Motor neuron (in vitro differentiated cells): ENCODE measurements around the gene PM20D2. TPM values are rescaled to one million over a fixed set of nuclear protein-coding genes. Genes with fewer than 3 reads are reported as not detected.
A peak's percentile ranks its signal among the peaks of the same experiment; 100 is the strongest.

Source experiments
- ATAC-seq, 8 experiments: fragments of 200-7000 bp; cut with Tn5 transposase; replicated peaks in 6 of 8; 2 replicates each; pipeline ENCODE4 v1.8.0; 2021; ENCODE audit warnings: mild to moderate bottlenecking in 8 of 8, moderate library complexity in 8 of 8
- H3K27ac ChIP-seq, 2 donors: fragments of 250-450 bp; sonication (Bioruptor Pico); 2 replicates each; pipeline ENCODE4 v1.9.0; 2021; ENCODE audit warnings: antibody characterized with exemption in 2 of 2, mild to moderate bottlenecking in 2 of 2, moderate library complexity in 1 of 2
- H3K4me1 ChIP-seq, 2 donors: fragments of 250-450 bp; sonication (Bioruptor Pico); replicated peaks in 1 of 2; 2 replicates each; pipeline ENCODE4 v1.6.1; 2021; ENCODE audit warnings: antibody characterized with exemption in 2 of 2, mild to moderate bottlenecking in 2 of 2, moderate library complexity in 1 of 2
- H3K4me3 ChIP-seq, 5 donors: fragments of 250-450 bp; sonication (Bioruptor Pico); 2 replicates each; pipeline ENCODE4 v1.9.0; 2021; ENCODE audit warnings: antibody characterized with exemption in 5 of 5, mild to moderate bottlenecking in 5 of 5, moderate library complexity in 4 of 5
- WGBS, 10 experiments: fragments of 450-650 bp; shearing (Covaris generic); methylation state at CpG; one replicate each; pipeline ENCODE4 v1.0.0; 2022; 5-methylcytosine and 5-hydroxymethylcytosine counted together
- in situ Hi-C, 9 experiments: fragments of 400-800 bp; cut with MboI; loops; one replicate each; pipeline ENCODE4 v1.15.0; 2021; ENCODE audit warnings: low sequenced_read_pairs in 9 of 9, low pct_unique_long_range_greater_than_20kb in 2 of 9; ENCODE audit not compliant: unreplicated experiment in 9 of 9
- total RNA-seq, 8 experiments: library from RNA; unstranded; fragments of 300-600 nt; gene quantifications; 2 replicates each; pipeline versions ENCODE4 v1.2.3 to v1.2.4, GENCODE V29; 2022

PM20D2 gene
- total RNA-seq, 8 experiments from 2014 or later, result 1.9 to 12.3 (median 6.7) TPM

- Histone ChIP-seq H3K27ac (no peak overlapping the region), H3K4me3 (no peak overlapping the region), H3K4me1 (peaks cover 0 to 20% of the 10 kb centered on the region in 2 donors)
- in situ Hi-C loops, result no loop called here
- 0 to 100% (median 87%) methylated on average over 1 of the region's 1 CpG for WGBS, 10 experiments
- no peak for ATAC-seq
These were observed 48.7 kb downstream of the PM20D2 start for GRCh38 chr6:89194559-89194958.

GRCh38 chr6:89197141-89197540 lies 51.3 kb downstream of the PM20D2 start:
- H3K4me1 ChIP-seq, result no peaks in the 10 kb centered on the region
- no peak overlapping the region for H3K27ac ChIP-seq
- no peak overlapping the region for H3K4me3 ChIP-seq
- no peak for ATAC-seq
- in situ Hi-C loops, result no loop called here
- 0 to 80% (median 54%) methylated on average over 1 to 4 of the region's 4 CpGs for WGBS, 10 experiments

- Histone ChIP-seq H3K4me1 (no peaks in the 10 kb centered on the region), H3K27ac (no peak overlapping the region), H3K4me3 (no peak overlapping the region)
- ATAC-seq, result no peak
- in situ Hi-C loops, result no loop called here
- 100% methylated on average over 2 of the region's 7 CpGs; no CpG with 5 or more reads in 9 of the 10 experiments for WGBS, 10 experiments
These were observed 52.4 kb downstream of the PM20D2 start for GRCh38 chr6:89198235-89198634.

GRCh38 chr6:89199579-89199978 lies 53.7 kb downstream of the PM20D2 start:
- Histone ChIP-seq H3K27ac (no peak overlapping the region), H3K4me3 (no peak overlapping the region), H3K4me1 (no peaks in the 10 kb centered on the region)
- WGBS, 10 experiments, result 10 to 100% (median 43%) methylated on average over 1 to 2 of the region's 2 CpGs; no CpG with 5 or more reads in 3 of the 10 experiments
- in situ Hi-C loops, result no loop called here
- peak in 2 of 8 experiments; percentile 99 for ATAC-seq

GRCh38 chr6:89200706-89201215 lies 54.9 kb downstream of the PM20D2 start:
- in situ Hi-C loops, result no loop called here
- ATAC-seq, result no peak
- no peaks in the 10 kb centered on the region for H3K4me1 ChIP-seq
- WGBS, 10 experiments, result 50 to 94% (median 75%) methylated on average over 1 to 6 of the region's 7 CpGs; no CpG with 5 or more reads in 2 of the 10 experiments
- H3K4me3 ChIP-seq, result no peak overlapping the region
- H3K27ac ChIP-seq, result no peak overlapping the region

GRCh38 chr6:89204096-89204495 lies 58.2 kb downstream of the PM20D2 start:
- in situ Hi-C loops, result no loop called here
- no peak overlapping the region for H3K4me3 ChIP-seq
- WGBS, 10 experiments, result 33 to 96% (median 70%) methylated on average over 1 to 10 of the region's 11 CpGs; no CpG with 5 or more reads in 3 of the 10 experiments
- H3K27ac ChIP-seq, result no peak overlapping the region
- H3K4me1 ChIP-seq, result peaks cover 0 to 2% of the 10 kb centered on the region in 2 donors
- no peak for ATAC-seq

GRCh38 chr6:89205819-89206218 lies 60.0 kb downstream of the PM20D2 start:
- Histone ChIP-seq H3K4me1 (peaks cover 6 to 9% of the 10 kb centered on the region in 2 donors), H3K27ac (no peak overlapping the region), H3K4me3 (no peak overlapping the region)
- 0 to 83% (median 25%) methylated on average over 1 of the region's 4 CpGs; no CpG with 5 or more reads in 7 of the 10 experiments for WGBS, 10 experiments
- peak in 3 of 8 experiments; percentile 47 to 93 (median 92) for ATAC-seq
- in situ Hi-C loops, result no loop called here

DNA sequence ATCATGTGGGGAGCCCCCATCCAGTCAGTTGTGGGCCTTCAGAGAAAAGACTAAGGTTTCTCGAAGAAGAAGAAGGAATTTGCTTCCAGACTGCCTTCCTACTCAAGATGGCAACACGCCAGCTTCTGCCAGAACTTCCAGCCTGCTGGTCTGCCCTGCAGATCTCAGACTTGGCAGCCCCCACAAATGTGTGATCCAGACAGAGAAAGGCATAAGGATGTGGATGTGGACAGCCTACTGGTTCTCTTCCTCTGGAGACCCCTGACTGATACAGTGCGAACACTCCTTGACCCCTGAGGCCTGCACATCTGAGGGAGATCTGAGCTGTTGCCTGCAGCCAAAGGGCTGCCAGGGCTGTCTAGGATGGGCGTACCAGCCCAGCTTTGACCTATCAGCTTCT lies 62.7 kb downstream of the PM20D2 start:
- in situ Hi-C loops, result no loop called here
- H3K4me3 ChIP-seq, result no peak overlapping the region
- no peak for ATAC-seq
- WGBS, 10 experiments, result 100% methylated on average over 1 to 2 of the region's 4 CpGs; no CpG with 5 or more reads in 6 of the 10 experiments
- H3K4me1 ChIP-seq, result peaks cover 6 to 9% of the 10 kb centered on the region in 2 donors
- no peak overlapping the region for H3K27ac ChIP-seq

DNA sequence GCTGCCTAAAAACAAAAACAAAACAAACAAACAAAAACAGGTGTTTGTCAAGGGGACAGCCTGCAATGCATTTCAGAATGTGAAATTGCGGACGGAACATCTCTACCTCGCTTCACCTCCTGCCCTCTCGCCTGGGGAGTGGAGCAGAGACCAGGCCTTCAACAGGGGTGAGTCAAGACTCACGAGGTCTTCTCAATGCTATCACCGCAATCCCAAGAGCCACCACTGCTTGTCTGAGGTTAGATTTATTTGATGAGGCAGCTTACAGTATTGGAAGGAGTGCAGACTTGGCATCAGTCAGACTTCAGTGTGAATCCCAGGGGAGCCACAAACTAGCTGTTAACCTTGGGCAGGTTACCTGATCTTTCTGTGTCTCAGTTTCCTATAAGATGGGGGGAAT lies 63.6 kb downstream of the PM20D2 start:
- peak in 5 of 8 experiments; percentile 88 to 100 (median 100) for ATAC-seq
- 69 to 100% (median 85%) methylated on average over 1 to 6 of the region's 6 CpGs; no CpG with 5 or more reads in 2 of the 10 experiments for WGBS, 10 experiments
- H3K4me3 ChIP-seq, result no peak overlapping the region
- no peak overlapping the region for H3K27ac ChIP-seq
- in situ Hi-C loops, result no loop called here
- H3K4me1 ChIP-seq, result peaks cover 6 to 9% of the 10 kb centered on the region in 2 donors

- in situ Hi-C loops, result no loop called here
These were observed 66.6 kb downstream of the PM20D2 start for GRCh38 chr6:89212472-89212871.

DNA sequence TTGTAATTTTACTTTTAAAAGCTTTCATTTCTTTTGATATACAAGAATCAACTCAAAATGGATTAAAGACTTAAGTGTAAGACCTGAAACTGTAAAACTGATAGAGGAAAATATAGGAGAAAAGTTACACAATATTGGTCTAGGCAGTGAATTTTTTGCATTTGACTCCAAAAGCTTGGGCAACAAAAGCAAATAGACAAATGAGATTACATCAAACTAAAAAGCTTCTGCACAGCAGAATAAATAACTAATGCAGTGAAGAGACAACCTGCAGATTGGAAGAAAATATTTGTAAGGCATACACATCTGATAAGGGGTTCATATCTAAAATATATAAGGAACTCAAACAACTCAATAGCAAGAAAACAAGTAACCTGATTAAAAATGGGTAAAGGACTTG lies 68.3 kb downstream of the PM20D2 start:
- Histone ChIP-seq H3K27ac (no peak overlapping the region), H3K4me1 (peaks cover 6 to 26% of the 10 kb centered on the region in 2 donors), H3K4me3 (no peak overlapping the region)
- no peak for ATAC-seq
- in situ Hi-C loops, result no loop called here

More at GRCh38 chr6:89212472-89212871, 66.6 kb downstream of the PM20D2 start:
- ATAC-seq, result no peak
- peaks cover 6 to 23% of the 10 kb centered on the region in 2 donors for H3K4me1 ChIP-seq
- WGBS, 10 experiments, result 0 to 100% (median 55%) methylated on average over 1 to 4 of the region's 5 CpGs; no CpG with 5 or more reads in 2 of the 10 experiments
- no peak overlapping the region for H3K4me3 ChIP-seq
- H3K27ac ChIP-seq, result no peak overlapping the region

Other genes with a start within 250 kb of the PM20D2 start
- 10 to 100 TPM; 11.7 to 24.0 (median 18.4) TPM for gene RNGTT, start 182.4 kb upstream of the PM20D2 start, total RNA-seq
- gene PNRC1, start 65.3 kb upstream of the PM20D2 start, total RNA-seq, result 100 to 1,000 TPM in 2 of 8 experiments, 10 to 100 TPM in 6; 39.4 to 201 (median 62.8) TPM
- gene SRSF12, start 28.0 kb upstream of the PM20D2 start, total RNA-seq, result 10 to 100 TPM in 5 of 8 experiments, 1 to 10 TPM in 2, under 1 TPM in 1; 0.25 to 21.6 (median 12.9) TPM
- 1 to 10 TPM in 3 of 8 experiments, under 1 TPM in 2, not detected in 3; 0.21 to 3.2 (median 1.5) TPM for gene GABRR1, start 71.3 kb downstream of the PM20D2 start, total RNA-seq
- gene GABRR2, start 169.2 kb downstream of the PM20D2 start, total RNA-seq, result under 1 TPM; 0.16 to 0.66 (median 0.34) TPM
- 10 to 100 TPM; 17.6 to 45.2 (median 34.6) TPM for gene UBE2J1, start 206.7 kb downstream of the PM20D2 start, total RNA-seq